Ectodermal cell (in vitro differentiated cells): ENCODE data around the gene FARP2.
"Not testable (repeated sequence)": the region's sequence is repeated elsewhere in the genome, so short reads cannot be mapped to it uniquely, and the experiment has no call there.

Experiments used
- H3K27ac ChIP-seq: 2 replicates; pipeline ENCODE4 v1.7.0; 2013; ENCODE audit warnings: mild to moderate bottlenecking, low read depth, low read length; ENCODE audit not compliant: insufficient read depth, poor library complexity, severe bottlenecking
- H3K27me3 ChIP-seq: 2 replicates; pipeline ENCODE4 v1.7.0; 2013; ENCODE audit warnings: mild to moderate bottlenecking, low read length; ENCODE audit not compliant: insufficient read depth, control insufficient read depth, poor library complexity, severe bottlenecking
- H3K36me3 ChIP-seq: one replicate; pipeline ENCODE4 v1.7.0; 2013; ENCODE audit warnings: low read length; ENCODE audit not compliant: control insufficient read depth, insufficient read depth
- H3K4me1 ChIP-seq: one replicate; pipeline ENCODE4 v1.7.0; 2013; ENCODE audit warnings: low read length; ENCODE audit not compliant: control insufficient read depth, insufficient read depth
- H3K4me3 ChIP-seq: 2 replicates; pipeline ENCODE4 v1.7.0; 2013; ENCODE audit warnings: low read depth, low read length, control low read depth; ENCODE audit not compliant: insufficient read depth
- H3K9me3 ChIP-seq: 2 replicates; pipeline ENCODE4 v1.7.0; 2013; ENCODE audit warnings: mild to moderate bottlenecking, low read length, moderate library complexity; ENCODE audit not compliant: control insufficient read depth
- WGBS, 2 experiments: methylation state at CpG; one replicate each; pipeline ENCODE4 v1.1.7; 2013; ENCODE audit warnings: missing lambda C conversion rate in 2 of 2; 5-methylcytosine and 5-hydroxymethylcytosine counted together

The FARP2 gene

DNA sequence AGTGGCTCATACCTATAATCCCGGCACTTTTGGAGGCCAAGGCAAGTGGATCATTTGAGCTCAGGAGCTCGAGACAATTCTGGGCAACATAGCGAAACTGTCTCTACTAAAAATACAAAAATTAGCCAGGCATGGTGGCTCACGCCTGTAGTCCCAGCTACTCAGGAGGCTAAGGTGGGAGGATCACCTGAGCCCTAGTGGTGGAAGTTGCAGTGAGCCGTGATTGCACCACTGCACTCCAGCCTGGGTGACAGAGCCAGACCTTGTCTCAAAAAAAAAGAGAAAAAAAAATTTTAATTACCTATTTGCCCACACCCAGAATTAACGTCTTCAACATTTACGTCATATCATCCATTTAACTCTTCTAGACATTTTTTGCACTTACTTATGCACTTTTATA lies 29.4 kb downstream of the FARP2 start:
- not testable (repeated sequence) for H3K27ac ChIP-seq, H3K4me3 ChIP-seq, H3K36me3 ChIP-seq, H3K27me3 ChIP-seq, H3K9me3 ChIP-seq, H3K4me1 ChIP-seq
- 91% methylated on average over 7 of the region's 7 CpGs for WGBS, 2 experiments

DNA sequence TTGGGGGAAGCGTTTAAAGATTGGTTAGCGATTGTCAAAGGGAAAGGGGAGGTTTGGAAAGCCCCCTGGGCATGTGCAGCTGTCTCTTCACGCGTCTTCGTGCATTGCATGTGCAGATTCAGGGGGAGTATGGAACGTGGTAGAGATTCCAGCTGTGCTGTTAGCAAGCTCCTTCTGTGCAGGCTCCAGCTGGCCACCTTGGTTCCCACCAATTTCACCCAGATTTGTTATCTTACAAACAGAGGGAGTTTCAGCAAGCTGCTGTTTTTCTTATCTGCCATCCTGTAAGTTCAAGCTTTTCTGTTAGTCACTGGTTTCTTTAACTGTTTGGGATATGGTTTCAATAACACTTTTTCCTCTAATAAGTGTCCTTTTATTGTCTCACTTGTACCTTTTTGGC lies 30.4 kb downstream of the FARP2 start:
- Histone ChIP-seq H3K27me3 (no peaks in the 10 kb centered on the region), H3K4me1 (no peaks in the 10 kb centered on the region), H3K4me3 (no peak overlapping the region), H3K36me3 (no peaks in the 10 kb centered on the region), H3K9me3 (no peaks in the 10 kb centered on the region), H3K27ac (no peak overlapping the region)
- WGBS, 2 experiments, result 81 to 82% methylated on average over 6 of the region's 6 CpGs

DNA sequence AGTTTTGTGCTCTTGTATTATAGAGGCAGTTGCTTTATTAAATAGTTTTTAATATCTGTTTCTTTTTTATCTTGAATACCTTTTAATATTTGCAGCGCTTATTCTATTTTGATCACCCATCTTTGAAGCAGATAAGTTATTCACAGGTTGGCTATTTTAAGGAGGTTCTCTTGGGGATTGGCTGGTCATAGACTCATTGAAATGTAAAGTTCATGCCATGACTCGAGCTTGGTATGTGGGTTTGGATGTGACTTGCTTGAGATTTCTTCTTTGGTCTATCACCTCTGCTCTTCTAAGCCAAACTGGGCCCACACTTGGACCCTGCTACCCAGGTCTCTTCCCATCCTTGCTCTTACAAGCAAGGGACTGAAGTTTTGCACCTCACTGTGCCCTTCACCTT lies 33.6 kb downstream of the FARP2 start:
- Histone ChIP-seq H3K27ac (no peak overlapping the region), H3K4me3 (no peak overlapping the region), H3K4me1 (no peaks in the 10 kb centered on the region), H3K9me3 (no peaks in the 10 kb centered on the region), H3K27me3 (no peaks in the 10 kb centered on the region), H3K36me3 (no peaks in the 10 kb centered on the region)
- WGBS, 2 experiments, result 82 to 84% methylated on average over 2 of the region's 2 CpGs

DNA sequence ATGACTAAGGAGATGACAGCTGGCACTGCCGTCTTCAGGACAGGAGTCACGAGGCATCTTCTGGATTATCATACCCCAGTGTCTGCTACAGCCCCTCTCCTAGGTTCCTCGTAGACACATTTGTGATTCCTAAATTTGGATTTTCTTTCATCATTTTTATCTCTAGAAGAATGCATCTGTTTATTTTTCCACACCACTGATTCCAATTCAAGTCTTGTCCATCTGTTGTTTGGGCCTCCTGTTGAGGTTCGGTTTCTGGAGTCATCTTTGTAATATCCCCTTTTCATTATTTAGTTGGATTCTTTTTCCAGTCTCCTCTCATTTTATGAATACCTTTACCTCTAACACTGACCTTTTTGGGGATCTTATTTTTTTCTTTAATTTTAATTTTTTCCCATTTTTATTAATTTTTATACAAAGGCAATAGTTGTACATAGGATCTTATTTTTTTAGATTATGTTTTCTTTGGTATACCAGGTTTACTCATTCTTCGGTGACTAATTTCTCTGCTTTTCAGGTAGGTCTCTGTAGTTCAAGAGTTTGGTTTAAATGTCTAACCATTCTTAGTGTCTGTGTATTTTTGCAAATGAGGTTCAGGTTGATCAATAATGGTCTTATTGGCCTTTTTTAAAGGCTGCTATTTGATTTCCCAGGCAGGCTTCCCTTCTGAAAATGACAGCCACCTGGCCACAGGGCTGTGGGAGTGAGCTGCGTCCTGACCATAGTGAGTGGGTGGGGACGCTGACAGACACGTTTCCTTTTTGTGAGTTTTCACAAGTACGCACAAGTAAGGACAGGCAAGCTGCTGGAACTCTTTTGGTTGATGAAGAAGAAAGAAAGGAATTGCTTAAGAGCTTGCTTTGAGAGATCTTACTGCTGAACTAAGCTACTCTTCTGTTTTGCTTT lies 34.5 kb downstream of the FARP2 start:
- Histone ChIP-seq H3K4me1 (no peaks in the 10 kb centered on the region), H3K9me3 (no peaks in the 10 kb centered on the region), H3K36me3 (no peaks in the 10 kb centered on the region), H3K27ac (no peak overlapping the region), H3K4me3 (no peak overlapping the region), H3K27me3 (no peaks in the 10 kb centered on the region)
- WGBS, 2 experiments, result 95 to 96% methylated on average over 9 of the region's 9 CpGs

DNA sequence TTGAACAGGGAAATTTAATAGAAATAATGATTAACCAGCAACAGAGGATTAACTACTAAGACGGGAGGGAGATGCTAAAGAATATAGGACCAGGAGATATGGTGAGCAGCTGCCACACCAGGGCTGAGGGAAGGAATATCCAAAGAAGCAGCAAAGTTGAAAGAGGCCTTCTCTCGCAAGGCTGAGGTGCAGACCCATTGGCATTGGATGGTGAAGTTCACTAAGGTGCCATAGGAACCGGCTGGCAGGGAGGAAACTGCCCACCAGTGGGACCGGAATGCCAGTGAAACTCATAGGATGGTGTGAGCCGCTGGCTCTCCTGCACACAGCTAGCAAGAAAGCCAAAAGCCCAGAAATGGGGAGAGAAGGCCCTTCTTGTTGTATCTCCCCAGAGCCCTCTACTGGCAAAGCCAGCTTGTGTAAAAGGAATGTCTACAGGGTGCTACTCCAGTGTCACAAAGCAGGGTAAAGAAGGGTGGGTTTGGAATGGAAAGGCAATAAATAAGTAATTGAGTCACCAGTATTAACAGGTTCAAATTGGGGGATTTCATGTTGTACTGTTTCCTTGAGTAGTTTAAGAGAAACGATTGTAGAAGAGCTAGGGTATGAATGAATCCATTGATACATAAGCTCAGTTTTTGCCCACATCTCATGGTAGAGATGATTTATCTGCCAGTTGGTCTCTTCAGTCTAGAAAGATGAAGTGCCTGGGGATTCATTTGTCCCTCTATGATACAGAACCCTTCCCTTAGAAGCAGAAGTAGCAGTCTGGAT lies 36.0 kb downstream of the FARP2 start:
- no peaks in the 10 kb centered on the region for H3K36me3 ChIP-seq
- no peaks in the 10 kb centered on the region for H3K27me3 ChIP-seq
- no peaks in the 10 kb centered on the region for H3K9me3 ChIP-seq
- no peaks in the 10 kb centered on the region for H3K4me1 ChIP-seq
- 83 to 84% methylated on average over 6 of the region's 6 CpGs for WGBS, 2 experiments
- H3K4me3 ChIP-seq, result no peak overlapping the region
- H3K27ac ChIP-seq, result no peak overlapping the region

DNA sequence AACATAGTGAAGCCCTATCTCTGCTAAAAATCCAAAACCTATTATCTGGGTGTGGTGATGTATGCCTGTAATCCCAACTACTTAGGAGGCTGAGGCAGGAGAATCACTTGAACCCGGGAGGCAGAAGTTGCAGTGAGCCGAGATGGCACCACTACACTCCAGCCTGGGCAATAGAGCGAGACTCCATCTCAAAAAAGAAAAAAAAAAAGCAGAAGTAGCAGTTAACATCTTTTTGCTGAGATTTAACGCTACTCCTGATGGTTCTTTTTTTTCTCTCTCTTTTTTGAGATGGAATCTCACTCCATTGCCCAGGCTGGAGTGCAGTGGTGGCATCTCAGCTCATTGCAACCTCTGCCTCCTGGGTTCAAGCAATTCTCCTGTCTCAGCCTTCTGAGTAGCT lies 36.7 kb downstream of the FARP2 start:
- H3K27ac ChIP-seq, H3K9me3 ChIP-seq, H3K4me3 ChIP-seq, H3K36me3 ChIP-seq, H3K27me3 ChIP-seq, H3K4me1 ChIP-seq: not testable (repeated sequence)
- WGBS, 2 experiments, result 95 to 98% methylated on average over 4 of the region's 4 CpGs

DNA sequence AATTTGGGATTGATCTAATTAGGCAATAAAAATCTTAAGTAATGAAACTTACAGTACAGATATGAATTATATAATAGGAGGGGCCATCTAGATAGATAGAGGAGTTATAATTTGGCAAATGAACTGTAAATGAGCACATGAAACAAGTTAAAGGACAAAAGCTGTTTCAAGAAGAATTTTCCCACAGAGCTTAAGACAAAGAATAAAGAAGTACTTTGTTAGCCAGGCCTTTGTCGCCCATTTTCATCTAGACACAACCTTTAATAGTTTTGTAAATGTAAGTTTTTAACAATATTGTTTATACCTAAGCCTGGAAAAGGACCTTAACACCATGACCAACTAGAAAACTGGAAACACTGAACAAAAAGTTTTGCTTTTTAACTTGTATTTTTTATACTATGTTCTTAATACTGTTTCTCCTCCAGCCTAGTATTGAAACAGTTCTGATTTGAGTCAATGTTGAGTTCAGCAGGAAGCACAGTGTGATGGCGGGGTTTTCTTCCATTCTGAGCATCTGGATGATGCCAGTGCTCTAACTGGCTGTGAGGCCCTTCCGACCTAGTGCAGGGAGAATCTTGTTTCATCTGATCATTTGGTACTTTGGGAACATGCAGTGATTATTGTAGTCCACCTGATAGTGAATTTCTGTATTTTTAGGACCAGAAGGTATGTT lies 37.6 kb downstream of the FARP2 start:
- H3K4me3 ChIP-seq, result no peak overlapping the region
- WGBS, 2 experiments, result 89 to 96% methylated on average over 2 to 3 of the region's 3 CpGs
- no peaks in the 10 kb centered on the region for H3K27me3 ChIP-seq
- no peaks in the 10 kb centered on the region for H3K9me3 ChIP-seq
- no peaks in the 10 kb centered on the region for H3K36me3 ChIP-seq
- H3K27ac ChIP-seq, result no peak overlapping the region
- H3K4me1 ChIP-seq, result no peaks in the 10 kb centered on the region

DNA sequence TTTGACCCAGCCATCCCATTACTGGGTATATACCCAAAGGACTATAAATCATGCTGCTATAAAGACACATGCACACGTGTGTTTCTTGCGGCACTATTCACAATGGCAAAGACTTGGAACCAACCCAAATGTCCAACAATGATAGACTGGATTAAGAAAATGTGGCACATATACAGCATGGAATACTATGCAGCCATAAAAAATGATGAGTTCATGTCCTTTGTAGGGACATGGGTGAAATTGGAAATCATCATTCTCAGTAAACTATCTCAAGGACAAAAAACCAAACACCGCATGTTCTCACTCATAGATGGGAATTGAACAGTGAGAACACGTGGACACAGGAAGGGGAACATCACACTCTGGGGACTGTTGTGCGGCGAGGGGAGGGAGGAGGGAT lies 40.7 kb downstream of the FARP2 start:
- not testable (repeated sequence) for H3K36me3 ChIP-seq, H3K4me1 ChIP-seq, H3K27ac ChIP-seq, H3K27me3 ChIP-seq, H3K9me3 ChIP-seq, H3K4me3 ChIP-seq
- 95 to 98% methylated on average over 5 to 6 of the region's 6 CpGs for WGBS, 2 experiments

DNA sequence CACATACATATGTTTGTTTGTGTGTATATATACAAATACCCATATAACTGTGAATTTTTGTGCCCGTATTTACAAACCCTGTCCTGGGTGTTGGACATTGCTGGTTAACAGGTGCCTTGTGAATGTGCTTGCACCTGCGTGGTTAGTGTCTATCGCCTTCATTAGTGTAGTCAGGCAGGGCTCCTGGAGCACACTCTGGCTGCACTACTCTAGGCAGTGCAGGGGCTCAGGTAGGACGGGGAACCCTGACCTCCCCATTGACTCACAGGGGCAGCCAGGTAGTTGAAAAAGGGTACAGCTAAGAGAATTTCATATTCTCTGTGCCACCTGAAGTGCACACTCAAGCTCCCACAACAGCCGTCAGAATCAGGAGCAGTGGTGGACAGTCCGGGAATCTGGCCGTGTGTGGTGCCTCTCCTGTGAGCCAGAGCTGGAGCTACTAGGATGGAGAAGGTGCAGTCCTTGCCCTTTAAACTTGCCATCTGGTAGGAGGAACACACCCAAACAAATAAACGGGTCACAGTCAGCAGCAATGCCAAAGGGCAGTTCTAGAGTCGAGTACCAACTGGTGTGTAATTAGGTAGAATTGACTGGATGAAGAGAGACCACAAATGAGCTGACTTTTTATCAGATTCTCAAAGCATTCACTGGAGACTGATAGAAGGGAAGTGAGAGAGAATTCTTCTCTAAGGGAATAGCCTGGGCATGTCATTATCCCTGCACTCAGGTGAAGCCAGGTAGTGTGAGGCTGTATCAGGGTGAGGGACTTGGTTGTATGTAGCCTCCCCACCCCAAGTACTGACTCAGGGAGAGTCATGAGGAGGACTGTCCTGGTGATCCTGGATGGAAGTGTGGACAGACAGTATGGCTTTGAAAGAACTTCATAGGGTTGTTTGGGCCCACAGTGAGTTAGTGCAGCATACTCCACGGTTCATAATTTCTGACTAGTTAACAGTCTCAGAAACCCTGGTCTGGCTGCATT lies 44.1 kb downstream of the FARP2 start:
- WGBS, 2 experiments, result 92 to 94% methylated on average over 10 of the region's 10 CpGs
- Histone ChIP-seq H3K9me3 (no peaks in the 10 kb centered on the region), H3K4me3 (no peak overlapping the region), H3K4me1 (no peaks in the 10 kb centered on the region), H3K27ac (no peak overlapping the region), H3K27me3 (no peaks in the 10 kb centered on the region), H3K36me3 (no peaks in the 10 kb centered on the region)
